Mononuclear cell (primary cell): ENCODE data around the gene XRN2. TPM values are rescaled to one million over a fixed set of nuclear protein-coding genes. Genes with fewer than 3 reads are reported as not detected.
"Not testable (repeated sequence)": the region's sequence is repeated elsewhere in the genome, so short reads cannot be mapped to it uniquely, and the experiment has no call there.

Experiments
- H3K27me3 ChIP-seq: 2 replicates; pipeline ENCODE4 v1.6.0; 2011; ENCODE audit warnings: low read length, control low read depth; ENCODE audit not compliant: insufficient read depth
- H3K4me1 ChIP-seq: 2 replicates; pipeline ENCODE4 v1.5.1; 2011; ENCODE audit warnings: mild to moderate bottlenecking, low read length, control low read depth; ENCODE audit not compliant: insufficient read depth
- H3K4me3 ChIP-seq: 2 replicates; pipeline ENCODE4 v1.5.1; 2011; ENCODE audit warnings: mild to moderate bottlenecking, low read length, moderate library complexity
- H3K9me3 ChIP-seq: 2 replicates; pipeline ENCODE4 v1.5.1; 2011; ENCODE audit warnings: low read depth, mild to moderate bottlenecking, control low read depth, low read length
- total RNA-seq: library from RNA; depleted of rRNA; stranded (reverse); fragments of >200 nt; gene quantifications from one replicate; pipeline ENCODE4 v1.2.3, GENCODE V29; 2012

Gene XRN2
- total RNA-seq, 1 donor: 96.6 TPM

DNA sequence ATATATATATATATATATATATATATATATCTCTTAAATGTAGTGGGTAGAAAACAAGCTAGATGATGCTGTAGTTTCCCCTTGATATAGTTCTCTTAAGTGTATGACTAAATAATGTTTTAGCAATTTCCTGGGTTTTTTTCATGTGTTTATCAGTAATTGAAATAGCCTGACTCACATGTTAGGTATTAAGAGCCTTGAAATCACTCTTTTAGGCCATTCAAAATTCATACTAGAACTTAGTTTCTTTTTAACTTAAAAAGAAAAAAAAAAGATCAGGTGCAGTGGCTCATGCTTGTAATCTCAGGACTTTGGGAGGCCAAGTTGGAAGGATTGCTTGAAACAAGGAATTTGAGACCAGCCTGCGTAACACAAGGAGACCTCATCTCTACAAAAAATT lies 50.1 kb downstream of the XRN2 start:
- Histone ChIP-seq H3K4me3 (no peak overlapping the region), H3K9me3 (no peaks in the 10 kb centered on the region), H3K4me1 (no peaks in the 10 kb centered on the region), H3K27me3 (no peaks in the 10 kb centered on the region)

DNA sequence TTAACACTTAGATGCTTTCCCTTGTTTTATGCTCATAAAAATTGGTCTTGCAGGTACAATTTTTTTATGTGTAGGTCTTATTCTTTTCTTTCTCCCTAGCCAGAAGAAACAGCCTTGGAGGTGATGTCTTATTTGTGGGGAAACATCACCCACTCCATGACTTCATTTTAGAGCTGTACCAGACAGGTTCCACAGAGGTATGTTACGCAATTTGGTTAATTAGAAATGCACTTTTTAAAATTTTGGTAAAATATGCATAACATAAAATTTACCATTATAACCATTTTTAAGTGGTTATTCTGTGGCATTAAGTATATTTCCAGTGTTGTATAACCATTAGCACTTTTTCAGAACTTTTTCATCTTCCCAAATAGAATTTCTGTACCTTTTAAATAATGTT lies 52.9 kb downstream of the XRN2 start:
- Histone ChIP-seq H3K9me3 (no peaks in the 10 kb centered on the region), H3K4me3 (no peak overlapping the region), H3K4me1 (peaks cover 8% of the 10 kb centered on the region), H3K27me3 (no peaks in the 10 kb centered on the region)

DNA sequence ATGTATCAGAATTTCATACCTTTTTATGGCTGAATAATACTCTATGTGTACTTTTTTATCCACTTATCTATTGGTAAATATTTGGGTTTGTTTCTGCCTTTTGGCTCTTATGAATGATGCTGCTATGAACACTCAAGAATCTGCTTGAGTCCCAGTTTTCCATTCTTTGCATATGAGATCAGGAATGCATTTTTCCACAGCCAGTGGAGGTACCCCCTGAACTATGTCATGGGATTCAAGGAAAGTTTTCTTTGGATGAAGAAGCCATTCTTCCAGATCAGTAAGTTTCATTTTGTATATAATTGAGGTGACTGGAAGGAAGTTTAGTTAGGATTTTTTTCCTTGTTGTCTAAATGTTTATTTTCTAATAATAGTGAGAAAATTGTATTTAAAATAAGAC lies 53.3 kb downstream of the XRN2 start:
- Histone ChIP-seq H3K4me3 (no peak overlapping the region), H3K9me3 (no peaks in the 10 kb centered on the region), H3K27me3 (no peaks in the 10 kb centered on the region)

DNA sequence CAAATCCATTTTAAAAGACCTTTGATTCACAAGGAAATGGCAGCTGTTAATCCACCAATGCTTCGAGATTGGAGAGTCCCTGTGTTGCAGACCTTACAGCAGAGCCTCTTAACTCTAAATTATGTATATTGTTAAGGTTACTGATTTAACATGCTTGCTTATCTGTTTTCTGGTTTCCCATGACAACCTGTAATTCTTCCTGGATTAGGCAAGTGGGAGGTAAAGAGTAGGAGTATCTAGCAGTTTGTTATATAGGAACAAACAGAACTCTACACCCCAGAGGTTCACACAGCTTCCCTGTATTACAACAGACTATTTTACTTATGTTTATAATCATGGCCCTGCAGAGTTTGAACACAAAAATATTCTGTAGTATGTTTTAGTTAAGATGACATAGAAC lies 54.7 kb downstream of the XRN2 start:
- H3K27me3 ChIP-seq: no peaks in the 10 kb centered on the region
- H3K4me3 ChIP-seq: no peak overlapping the region
- H3K4me1 ChIP-seq: peaks cover 8% of the 10 kb centered on the region
- no peaks in the 10 kb centered on the region for H3K9me3 ChIP-seq

More for the DNA sequence above, 53.3 kb downstream of the XRN2 start:
- peaks cover 8% of the 10 kb centered on the region for H3K4me1 ChIP-seq

DNA sequence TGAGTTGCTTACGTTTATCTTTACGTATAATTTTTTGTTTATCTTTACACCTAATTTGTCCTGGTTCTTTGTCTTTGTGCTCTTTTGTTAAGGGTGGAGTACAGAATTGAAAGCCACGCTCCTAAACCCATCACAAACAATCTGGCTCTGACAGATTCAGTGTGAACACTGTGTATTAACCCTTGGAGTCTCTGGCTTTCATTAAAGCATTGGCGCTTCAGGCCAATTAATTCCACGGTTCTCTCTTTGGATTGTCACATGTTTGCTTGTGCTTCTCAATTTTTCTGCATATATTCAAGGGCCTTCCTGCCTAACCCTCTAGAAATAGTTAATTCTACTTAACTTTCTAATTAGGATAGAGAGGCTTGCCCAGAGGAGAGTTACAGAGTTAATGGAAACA lies 55.6 kb downstream of the XRN2 start:
- Histone ChIP-seq H3K4me1 (peaks cover 8% of the 10 kb centered on the region), H3K9me3 (no peaks in the 10 kb centered on the region), H3K4me3 (no peak overlapping the region), H3K27me3 (no peaks in the 10 kb centered on the region)

DNA sequence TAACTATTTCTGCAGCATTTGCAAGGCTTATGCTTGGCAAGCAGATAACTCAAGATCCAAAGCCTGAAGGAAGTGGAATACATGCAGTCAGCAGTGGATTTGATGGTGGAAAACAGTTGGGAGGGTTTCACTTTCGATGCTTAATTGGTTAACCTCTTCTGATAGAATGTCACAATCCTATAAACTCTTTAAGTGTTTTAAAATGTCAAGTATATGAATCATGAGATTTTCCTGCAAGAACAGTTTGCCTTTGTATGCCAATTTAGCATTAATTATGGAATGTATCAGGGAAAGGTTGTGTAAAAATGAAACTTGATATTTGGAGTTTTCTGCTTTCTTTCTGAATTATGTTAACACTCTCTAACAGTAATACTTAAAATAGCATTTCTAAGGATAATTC lies 57.6 kb downstream of the XRN2 start:
- Histone ChIP-seq H3K4me3 (no peak overlapping the region), H3K9me3 (no peaks in the 10 kb centered on the region), H3K4me1 (peaks cover 8% of the 10 kb centered on the region)

DNA sequence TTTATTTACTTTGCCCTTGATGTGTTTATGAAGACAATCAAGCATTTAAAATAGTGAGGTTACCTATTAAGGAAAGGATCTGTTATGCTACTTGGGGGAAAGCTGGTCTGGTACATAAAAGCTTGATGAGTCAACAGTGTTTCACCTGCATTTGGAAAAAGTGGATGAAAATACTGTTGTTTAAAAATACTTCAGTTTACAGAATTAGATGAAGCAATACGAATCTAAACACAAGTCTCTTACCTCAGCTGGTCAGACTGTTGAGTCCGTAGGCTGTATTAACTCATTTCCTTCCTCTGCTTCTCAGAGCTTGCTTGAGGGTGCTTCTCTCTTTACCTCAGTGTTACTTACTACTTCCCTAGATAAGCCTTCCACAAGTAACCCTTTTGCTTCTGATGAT lies 58.1 kb downstream of the XRN2 start:
- Histone ChIP-seq H3K4me1 (peaks cover 8% of the 10 kb centered on the region), H3K4me3 (no peak overlapping the region), H3K27me3 (no peaks in the 10 kb centered on the region), H3K9me3 (no peaks in the 10 kb centered on the region)

More for the DNA sequence above, 57.6 kb downstream of the XRN2 start:
- no peaks in the 10 kb centered on the region for H3K27me3 ChIP-seq

DNA sequence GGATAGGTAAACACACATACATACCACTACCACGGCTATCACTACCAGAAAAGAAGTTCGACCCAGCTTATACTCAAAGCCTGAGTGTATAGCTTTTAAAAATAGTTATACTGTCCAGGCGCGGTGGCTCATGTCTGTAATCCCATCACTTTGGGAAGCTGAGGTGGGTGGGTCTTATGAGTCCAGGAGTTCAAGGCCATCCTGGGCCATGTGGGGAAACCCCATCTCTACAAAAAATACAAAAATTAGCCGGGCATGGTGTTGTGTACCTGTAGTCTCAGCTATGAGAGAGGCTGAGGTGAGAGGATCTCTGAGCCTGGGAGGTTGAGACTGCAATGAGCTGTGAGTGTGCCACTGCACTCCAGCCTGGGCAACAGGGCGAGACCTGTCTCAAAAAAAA lies 61.3 kb downstream of the XRN2 start:
- Histone ChIP-seq H3K9me3 (no peaks in the 10 kb centered on the region), H3K4me3 (no peak overlapping the region), H3K4me1 (peaks cover 8% of the 10 kb centered on the region), H3K27me3 (no peaks in the 10 kb centered on the region)

DNA sequence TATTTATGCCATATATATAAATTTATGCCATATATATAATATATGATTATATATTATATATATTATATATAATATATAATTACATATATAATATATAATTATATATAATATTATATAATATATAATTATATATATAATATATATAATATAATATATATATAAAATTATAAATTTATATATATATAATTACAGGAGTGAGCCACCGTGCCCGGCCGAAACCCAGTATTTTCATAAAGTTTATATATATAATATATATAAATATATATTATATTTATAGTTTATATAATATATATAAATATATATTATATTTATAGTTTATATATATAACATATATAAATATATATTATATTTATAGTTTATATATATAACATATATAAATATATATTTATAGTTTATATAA lies 62.6 kb downstream of the XRN2 start:
- H3K4me3 ChIP-seq: no peak overlapping the region
- H3K27me3 ChIP-seq: no peaks in the 10 kb centered on the region
- no peaks in the 10 kb centered on the region for H3K9me3 ChIP-seq
- no peaks in the 10 kb centered on the region for H3K4me1 ChIP-seq

DNA sequence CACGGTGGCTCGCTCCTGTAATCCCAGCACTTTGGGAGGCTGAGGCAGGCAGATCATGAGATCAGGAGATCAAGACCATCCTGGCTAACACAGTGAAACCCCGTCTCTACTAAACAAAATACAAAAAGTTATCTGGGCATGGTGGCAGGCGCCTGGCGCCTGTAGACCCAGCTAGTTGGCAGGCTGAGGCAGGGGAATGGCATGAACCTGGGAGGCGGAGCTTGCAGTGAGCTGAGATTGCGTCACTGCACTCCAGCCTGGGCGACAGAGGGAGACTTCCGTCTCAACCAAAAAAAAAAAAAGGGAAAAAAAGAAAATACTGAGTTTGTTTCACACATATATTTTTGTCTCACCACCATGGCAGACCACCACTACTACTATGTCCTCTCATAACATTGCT lies 63.1 kb downstream of the XRN2 start:
- not testable (repeated sequence) for H3K27me3 ChIP-seq, H3K4me3 ChIP-seq, H3K9me3 ChIP-seq, H3K4me1 ChIP-seq

DNA sequence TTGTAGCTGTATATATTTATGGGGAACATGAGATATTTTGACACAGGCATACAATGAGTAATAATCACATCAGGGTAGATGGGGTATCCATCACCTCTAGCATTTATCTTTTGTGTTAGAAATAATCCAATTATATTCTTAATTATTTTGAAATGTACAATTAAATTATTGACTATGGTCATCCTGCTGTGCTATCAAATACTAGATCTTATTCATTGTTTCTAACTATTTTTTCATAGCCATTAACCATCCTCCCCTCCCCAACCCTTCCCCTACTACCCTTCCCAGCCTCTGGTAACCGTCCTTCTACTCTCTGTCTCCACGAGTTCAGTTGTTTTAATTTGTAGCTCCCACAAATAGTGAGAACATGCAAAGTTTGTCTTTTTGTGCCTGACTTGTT lies 65.7 kb downstream of the XRN2 start:
- Histone ChIP-seq H3K27me3 (no peaks in the 10 kb centered on the region), H3K4me1 (no peaks in the 10 kb centered on the region), H3K4me3 (no peak overlapping the region), H3K9me3 (no peaks in the 10 kb centered on the region)

DNA sequence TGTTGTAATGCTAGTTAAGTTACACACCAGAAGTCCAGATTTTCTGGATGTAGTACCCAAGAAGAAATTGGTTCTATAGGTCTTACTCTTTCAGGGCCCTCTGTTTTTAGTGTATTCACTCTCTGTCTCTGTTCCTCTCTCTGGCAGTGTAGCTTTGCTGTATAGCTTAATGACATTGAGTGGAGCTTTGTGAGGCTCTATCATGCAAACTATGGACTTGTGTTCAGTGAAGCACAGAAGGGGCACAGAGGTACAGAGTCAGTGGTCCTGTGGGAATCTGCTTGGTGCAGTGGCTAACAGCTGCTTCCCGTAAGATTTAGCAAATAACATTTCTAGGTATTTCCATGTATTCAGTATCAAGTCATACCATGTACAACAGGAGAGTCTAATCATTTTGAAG lies 68.1 kb downstream of the XRN2 start:
- Histone ChIP-seq H3K9me3 (no peaks in the 10 kb centered on the region), H3K27me3 (no peaks in the 10 kb centered on the region), H3K4me1 (no peaks in the 10 kb centered on the region), H3K4me3 (no peak overlapping the region)

DNA sequence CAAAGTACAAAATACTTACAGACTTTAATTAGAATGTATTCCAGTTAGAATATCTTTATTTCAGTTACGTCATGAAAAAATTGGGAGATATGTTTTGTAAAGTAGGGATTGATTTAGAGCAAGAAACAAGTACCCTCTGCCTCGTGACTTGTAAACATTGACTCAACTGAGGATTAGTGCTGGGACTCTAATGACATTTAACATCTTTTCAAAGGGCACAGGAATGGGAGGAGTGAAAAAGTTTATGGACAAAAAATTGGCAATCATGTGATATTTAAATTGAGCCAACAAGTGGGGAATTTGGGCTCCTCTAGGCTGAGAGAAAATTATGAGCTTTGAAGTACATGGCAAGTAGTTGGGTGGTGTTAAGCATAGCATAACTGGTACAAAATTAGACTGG lies 68.9 kb downstream of the XRN2 start:
- Histone ChIP-seq H3K9me3 (no peaks in the 10 kb centered on the region), H3K4me3 (no peak overlapping the region), H3K4me1 (no peaks in the 10 kb centered on the region), H3K27me3 (no peaks in the 10 kb centered on the region)

DNA sequence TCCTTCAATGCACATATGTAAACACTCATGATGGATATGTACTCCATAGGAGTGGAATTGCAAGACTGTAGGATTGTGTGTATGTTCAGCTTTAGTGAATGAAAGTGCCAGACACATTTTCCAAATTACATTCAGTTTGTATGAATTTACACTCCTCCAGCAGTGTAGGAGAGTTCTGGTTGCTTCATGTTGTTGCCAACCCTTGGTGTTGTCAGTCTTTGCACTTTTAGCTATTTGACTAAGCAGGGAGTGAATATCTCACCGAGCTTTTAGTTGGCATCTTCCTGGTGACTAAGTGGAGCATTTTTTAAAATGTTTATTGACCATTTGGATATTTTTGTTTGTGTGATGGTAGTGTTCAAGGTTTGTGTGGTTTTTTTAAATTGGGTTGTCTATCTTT lies 70.3 kb downstream of the XRN2 start:
- no peaks in the 10 kb centered on the region for H3K9me3 ChIP-seq
- H3K4me1 ChIP-seq: no peaks in the 10 kb centered on the region
- H3K27me3 ChIP-seq: no peaks in the 10 kb centered on the region
- no peak overlapping the region for H3K4me3 ChIP-seq

DNA sequence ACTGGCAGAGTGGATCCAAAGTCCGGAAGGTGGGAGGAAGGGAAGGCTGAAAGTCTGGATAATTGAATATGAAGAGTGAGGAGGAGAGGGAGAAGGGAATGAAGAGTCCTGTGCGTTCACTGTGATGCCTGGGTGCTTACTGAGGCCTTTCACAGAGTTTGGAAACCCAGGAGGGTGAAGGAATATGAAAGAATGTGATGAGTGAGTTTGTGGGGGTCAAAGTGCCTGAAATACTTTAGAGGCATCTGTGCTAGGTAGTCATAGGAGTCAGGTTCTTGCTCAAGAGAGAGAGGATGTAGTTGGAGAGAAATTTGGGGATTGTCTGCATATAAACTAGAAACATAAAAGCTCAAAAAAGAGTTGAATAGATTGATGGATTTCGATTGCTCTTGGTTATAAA lies 73.5 kb downstream of the XRN2 start:
- H3K4me3 ChIP-seq: no peak overlapping the region
- no peaks in the 10 kb centered on the region for H3K9me3 ChIP-seq
- H3K27me3 ChIP-seq: no peaks in the 10 kb centered on the region
- no peaks in the 10 kb centered on the region for H3K4me1 ChIP-seq

DNA sequence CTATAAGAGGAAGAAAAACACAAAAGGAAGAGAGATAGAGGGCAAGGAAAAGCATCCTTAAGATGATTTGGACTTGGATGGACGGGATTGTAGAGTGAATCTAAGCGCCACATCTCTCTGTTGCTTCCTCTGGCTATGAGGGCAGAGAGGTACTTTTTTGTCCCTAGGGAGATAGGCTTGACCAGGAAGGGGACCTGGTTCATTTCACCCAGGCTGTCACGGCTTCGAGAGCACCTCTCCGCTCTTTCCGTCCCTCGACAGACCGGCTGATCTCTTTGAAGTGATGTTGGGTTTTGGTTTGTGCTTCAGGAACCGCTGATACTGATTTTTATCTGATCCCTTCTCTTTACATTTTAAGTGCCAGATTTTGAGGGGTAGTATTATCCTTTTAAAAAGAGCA lies 74.6 kb downstream of the XRN2 start:
- Histone ChIP-seq H3K4me1 (no peaks in the 10 kb centered on the region), H3K4me3 (no peak overlapping the region), H3K9me3 (no peaks in the 10 kb centered on the region), H3K27me3 (no peaks in the 10 kb centered on the region)

DNA sequence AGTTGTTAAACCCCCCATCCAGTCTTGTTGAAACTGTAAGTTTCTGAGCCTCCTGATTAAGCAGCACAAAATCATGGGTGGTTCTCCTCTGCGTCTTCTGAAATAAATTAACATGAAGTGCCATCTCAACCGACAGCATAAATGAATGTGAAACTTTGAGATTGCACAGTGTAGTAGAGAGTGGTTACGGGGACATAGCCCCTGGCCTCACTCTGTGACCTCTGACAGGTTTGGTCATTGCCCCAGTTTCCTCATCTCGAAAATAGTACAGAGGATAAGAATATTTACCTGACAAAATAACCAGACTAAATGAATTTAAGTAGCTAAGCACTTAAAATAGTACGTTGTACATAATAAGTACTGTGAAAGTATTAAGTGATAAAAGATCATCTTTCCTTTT lies 75.1 kb downstream of the XRN2 start:
- H3K4me1 ChIP-seq: no peaks in the 10 kb centered on the region
- H3K4me3 ChIP-seq: no peak overlapping the region
- H3K27me3 ChIP-seq: no peaks in the 10 kb centered on the region
- H3K9me3 ChIP-seq: no peaks in the 10 kb centered on the region
